IMR-90 (cell line): ENCODE results near the gene ARHGAP45.

Source experiments
- CEBPB ChIP-seq: IDR thresholded peaks from 2 replicates; pipeline ENCODE4 v1.6.1; 2012; ENCODE audit warnings: low read depth, low read length, improper control_type of control experiment
- CTCF ChIP-seq: conservative IDR thresholded peaks from 2 replicates; pipeline ENCODE4 v1.5.1; 2012; ENCODE audit warnings: mild to moderate bottlenecking, low read depth, low read length, improper control_type of control experiment
- ELK1 ChIP-seq: fragments of 150-350 bp; IDR thresholded peaks from 2 replicates; pipeline ENCODE4 v1.6.1; 2016; ENCODE audit warnings: low read depth, mild to moderate bottlenecking, low read length, moderate library complexity, borderline replicate concordance
- MAFK ChIP-seq: IDR thresholded peaks from 2 replicates; pipeline ENCODE4 v1.6.1; 2012; ENCODE audit warnings: low read depth, low read length, improper control_type of control experiment
- MXI1 ChIP-seq: IDR thresholded peaks from 2 replicates; pipeline ENCODE4 v1.6.1; 2012; ENCODE audit warnings: low read depth, mild to moderate bottlenecking, low read length, moderate library complexity, borderline replicate concordance
- POLR2A ChIP-seq: IDR thresholded peaks from 2 replicates; pipeline ENCODE4 v1.6.1; 2012; ENCODE audit warnings: mild to moderate bottlenecking, low read depth, low read length
- RAD21 ChIP-seq: IDR thresholded peaks from 2 replicates; pipeline ENCODE4 v1.6.1; 2012; ENCODE audit warnings: low read length, improper control_type of control experiment
- RFX5 ChIP-seq: IDR thresholded peaks from 2 replicates; pipeline ENCODE4 v1.8.0; 2012; ENCODE audit warnings: low read depth, mild to moderate bottlenecking, low read length, moderate library complexity
- SMC3 ChIP-seq: fragments of 150-350 bp; IDR thresholded peaks from 2 replicates; pipeline ENCODE4 v1.6.1; 2016; ENCODE audit warnings: low read depth, mild to moderate bottlenecking, antibody characterized with exemption, low read length, moderate library complexity

- TF ChIP-seq CTCF (no peak), POLR2A (no peak), SMC3 (no peak), MAFK (no peak), RAD21 (no peak), MXI1 (no peak), ELK1 (no peak), CEBPB (no peak), RFX5 (no peak)
Observed at GRCh38 chr19:1062387-1063029, 4.5 kb upstream of the ARHGAP45 start.
